ENCODE measurements around the gene DLG3.

DLG3 gene

GRCh38 chrX:70525733-70526132, 81.1 kb downstream of the DLG3 start:
- DNase-seq (ENCODE audit: low read depth) = no peak

GRCh38 chrX:70527053-70527452, 82.4 kb downstream of the DLG3 start:
- no peak for DNase-seq (ENCODE audit: low read depth)

GRCh38 chrX:70527610-70528345, 83.1 kb downstream of the DLG3 start:
- DNase-seq (ENCODE audit: low read depth) = no peak

GRCh38 chrX:70535198-70535597, 90.6 kb downstream of the DLG3 start:
- no peak for DNase-seq (ENCODE audit: low read depth)

- DNase-seq (ENCODE audit: low read depth) = no peak
Measured at GRCh38 chrX:70549429-70549828, 104.8 kb downstream of the DLG3 start.

- no peak for DNase-seq (ENCODE audit: low read depth)
Measured at GRCh38 chrX:70552130-70552704, 107.6 kb downstream of the DLG3 start.

- no peak for DNase-seq (ENCODE audit: low read depth)
Measured at GRCh38 chrX:70553516-70553915, 108.9 kb downstream of the DLG3 start.

- no peak for DNase-seq (ENCODE audit: low read depth)
Measured at GRCh38 chrX:70554081-70554480, 109.4 kb downstream of the DLG3 start.

- DNase-seq (ENCODE audit: low read depth) = peak; percentile 47
Measured at GRCh38 chrX:70554523-70554922, 109.9 kb downstream of the DLG3 start.

- DNase-seq (ENCODE audit: low read depth) = no peak
Measured at GRCh38 chrX:70554948-70555347, 110.3 kb downstream of the DLG3 start.
